K562 (cell line): ENCODE data around the gene MN1. TPM values are rescaled to one million over a fixed set of nuclear protein-coding genes. Genes with fewer than 3 reads are reported as not detected.

Experiments used
- ATAC-seq: fragments of 200-7000 bp; cut with Tn5 transposase; 3 replicates; pipeline ENCODE4 v1.9.1; 2020; ENCODE audit warnings: moderate library complexity
- BruUV-seq: library from RNA; stranded (reverse); fragments of 400-500 nt; replicated peaks from 2 replicates; lab custom pipeline; 2021; lab: Mats Ljungman, UMichigan
- CTCF ChIA-PET: fragments of 300-600 bp; formaldehyde crosslinking; extraction: SDS; loops from one replicate; lab custom pipeline; 2021; ENCODE audit warnings: low intra/inter-chr PET ratio; lab: Yijun Ruan, JAX
- POLR2A ChIA-PET: fragments of 300-600, 350-650 bp; sonication (Branson Sonifier 250); formaldehyde crosslinking; extraction: SDS; loops from one replicate; lab custom pipeline; 2021; ENCODE audit warnings: antibody characterized with exemption, inconsistent platforms; lab: Yijun Ruan, JAX
- DNase-seq, 4 experiments: peaks; one replicate each; pipeline versions ENCODE4 v3.0.0 to v3.0.0-alpha.2; 2011 to 2018; ENCODE audit warnings: low spot score in 3 of 4, mixed read lengths in 3 of 4; ENCODE audit errors: extremely low read depth in 1 of 4
- FAIRE-seq: peaks from 2 replicates; lab custom pipeline; 2011; peaks lifted over from hg19 to GRCh38; lab: Jason Lieb, UNC
- H2AFZ ChIP-seq: 2 replicates; pipeline ENCODE4 v1.6.0; 2011; ENCODE audit warnings: low read depth, low read length, control low read depth, inconsistent platforms
- H3K27ac ChIP-seq: fragments of 200-600 bp; 3 replicates; pipeline ENCODE4 v1.8.0; 2011; ENCODE audit warnings: low read depth, mild to moderate bottlenecking, control low read depth, inconsistent platforms, low read length, moderate library complexity, mixed read lengths; ENCODE audit errors: extremely low read depth
- H3K27me3 ChIP-seq, 2 experiments: fragments of 300-600 bp in 1 of 2; 2 replicates in 1 of 2; 3 replicates in 1 of 2; pipeline versions ENCODE4 v1.6.0 to v1.8.0; 2011; ENCODE audit warnings: inconsistent platforms in 2 of 2, low read length in 2 of 2, mild to moderate bottlenecking in 1 of 2, mixed read lengths in 1 of 2, moderate library complexity in 1 of 2; ENCODE audit not compliant: control insufficient read depth in 2 of 2, insufficient read depth in 2 of 2
- H3K36me3 ChIP-seq: fragments of 300-600 bp; 3 replicates; pipeline ENCODE4 v1.8.0; 2011; ENCODE audit warnings: mild to moderate bottlenecking, low read length, inconsistent platforms; ENCODE audit not compliant: control insufficient read depth, insufficient read depth
- H3K4me1 ChIP-seq, 2 experiments: fragments of 200-600 bp in 1 of 2; replicated peaks in 1 of 2; 2 replicates in 1 of 2; 3 replicates in 1 of 2; pipeline versions ENCODE4 v1.5.1 to v1.8.0; 2011; ENCODE audit warnings: inconsistent platforms in 2 of 2, low read length in 2 of 2, mild to moderate bottlenecking in 1 of 2, mixed read lengths in 1 of 2, moderate library complexity in 1 of 2; ENCODE audit not compliant: control insufficient read depth in 2 of 2, insufficient read depth in 2 of 2
- H3K4me2 ChIP-seq: 2 replicates; pipeline ENCODE4 v1.6.1; 2011; ENCODE audit warnings: low read length, control low read depth, inconsistent platforms, mixed read lengths; ENCODE audit not compliant: insufficient read depth
- H3K4me3 ChIP-seq: fragments of 200-600 bp; sonication (generic), shearing (Covaris generic); 2 replicates; pipeline ENCODE4 v1.5.1; 2016; ENCODE audit warnings: control low read depth, inconsistent platforms
- H3K79me2 ChIP-seq: fragments of 200-600 bp; 3 replicates; pipeline ENCODE4 v1.8.0; 2011; ENCODE audit warnings: low read length, inconsistent platforms; ENCODE audit not compliant: control insufficient read depth, insufficient read depth
- H3K9ac ChIP-seq, 2 experiments: 2 replicates each; pipeline versions ENCODE4 v1.6.0 to v1.6.1; 2011; ENCODE audit warnings: low read depth in 2 of 2, low read length in 2 of 2, control low read depth in 1 of 2, inconsistent platforms in 1 of 2, mild to moderate bottlenecking in 1 of 2, mixed read lengths in 1 of 2; ENCODE audit not compliant: insufficient read depth in 1 of 2
- H3K9me1 ChIP-seq: one replicate; pipeline ENCODE4 v1.6.0; 2011; ENCODE audit warnings: inconsistent platforms, mild to moderate bottlenecking, low read length, moderate library complexity; ENCODE audit not compliant: control insufficient read depth, insufficient read depth
- H3K9me3 ChIP-seq: replicated peaks from 2 replicates; pipeline ENCODE4 v1.5.1; 2011; ENCODE audit warnings: low read depth, low read length, inconsistent platforms; ENCODE audit not compliant: control insufficient read depth, insufficient read depth
- H4K20me1 ChIP-seq: replicated peaks from 2 replicates; pipeline ENCODE4 v1.6.1; 2011; ENCODE audit warnings: low read length, inconsistent platforms, mixed read lengths; ENCODE audit not compliant: control insufficient read depth, insufficient read depth
- BMI1 ChIP-seq: fragments of 150-350 bp; IDR thresholded peaks from 2 replicates; pipeline ENCODE4 v1.6.1; 2014; ENCODE audit warnings: low read length
- E4F1 ChIP-seq: fragments of 250-450 bp; sonication (Bioruptor Pico); IDR thresholded peaks from 2 replicates; pipeline ENCODE4 v1.5.0; 2021; ENCODE audit warnings: mild to moderate bottlenecking, borderline replicate concordance
- ETS2 ChIP-seq: IDR thresholded peaks from 2 replicates; pipeline ENCODE4 v1.6.1; 2016; ENCODE audit warnings: borderline replicate concordance, missing genetic modification characterization, mild to moderate bottlenecking, moderate library complexity, missing compliant biosample characterization; ENCODE audit not compliant: poor library complexity, severe bottlenecking
- IFI16 ChIP-seq: fragments of 250-450 bp; sonication (Bioruptor Pico); IDR thresholded peaks from 2 replicates; pipeline ENCODE4 v2.1.2; 2022; ENCODE audit warnings: mild to moderate bottlenecking, inconsistent platforms
- MTA1 ChIP-seq: fragments of 450-650 bp; IDR thresholded peaks from 2 replicates; pipeline ENCODE4 v1.6.1; 2017; ENCODE audit warnings: borderline replicate concordance
- NBN ChIP-seq: fragments of 450-650 bp; IDR thresholded peaks from 2 replicates; pipeline ENCODE4 v1.6.1; 2016; ENCODE audit warnings: low read depth, mild to moderate bottlenecking
- SMARCA4 ChIP-seq: fragments of 450-650 bp; IDR thresholded peaks from 2 replicates; pipeline ENCODE4 v1.6.1; 2016
- TRIM24 ChIP-seq, 2 experiments: fragments of 450-650 bp; IDR thresholded peaks; 2 replicates each; pipeline ENCODE4 v1.6.1; 2016
- ZNF507 ChIP-seq: conservative IDR thresholded peaks from 2 replicates; pipeline ENCODE4 v1.6.1; 2017; ENCODE audit warnings: missing genetic modification characterization, missing compliant biosample characterization
- ZNF511 ChIP-seq: sonication (generic); formaldehyde crosslinking; IDR thresholded peaks from 2 replicates; pipeline ENCODE4 v1.8.0; 2022; ENCODE audit warnings: mild to moderate bottlenecking, missing genetic modification reagents
- ZNF57 ChIP-seq: fragments of 450-650 bp; formaldehyde crosslinking; IDR thresholded peaks from 2 replicates; pipeline ENCODE4 v1.4.0; 2020; ENCODE audit warnings: mild to moderate bottlenecking, moderate library complexity
- ZNF583 ChIP-seq: fragments of 250-450 bp; sonication (Bioruptor Pico); IDR thresholded peaks from 2 replicates; pipeline ENCODE4 v1.4.0; 2020
- ZNF589 ChIP-seq: fragments of 200-800 bp; sonication (Bioruptor generic); IDR thresholded peaks from 2 replicates; pipeline ENCODE4 v1.6.1; 2016; ENCODE audit warnings: low read depth, missing genetic modification characterization, missing compliant biosample characterization
- WGBS: fragments of 100-300 bp; shearing (Covaris generic); methylation state at CpG from one replicate; pipeline ENCODE4 v1.1.6; 2016; ENCODE audit warnings: low coverage, mixed read lengths; ENCODE audit not compliant: insufficient coverage; ENCODE audit errors: missing lambda C conversion rate; 5-methylcytosine and 5-hydroxymethylcytosine counted together
- in situ Hi-C: fragments of 300-500 bp; cut with MboI; formaldehyde crosslinking; loops from 4 replicates; pipeline ENCODE4 v1.15.0; 2018; ENCODE audit warnings: inconsistent platforms, mixed read lengths
- intact Hi-C: fragments of 100-400 bp; cut with micrococcal nuclease; formaldehyde crosslinking; loops from 2 replicates; pipeline ENCODE4 v1.14.2; 2022
- polyA plus RNA-seq, 8 experiments: library from polyadenylated mRNA; depleted of rRNA in 4 of 8; stranded (reverse) in 5 of 8; unstranded in 3 of 8; fragments of >200 nt; fragmentation: Nextera tagmentation in 2 of 8; fragmentation: Illumina TruSeq in 1 of 8; extraction: Ambion mirVana in 2 of 8; extraction: Trizol in 1 of 8; gene quantifications; 2 replicates each; pipeline versions ENCODE4 v1.2.1 to v1.2.3, GENCODE V29; 2011 to 2014; ENCODE audit warnings: inconsistent platforms in 1 of 8, missing spikeins in 1 of 8
- total RNA-seq, 7 experiments: library from RNA; depleted of rRNA in 6 of 7; stranded (reverse); fragments of >200 nt in 6 of 7; fragmentation: Illumina TruSeq in 2 of 7; extraction: Trizol in 2 of 7; gene quantifications; 2 replicates each; pipeline versions ENCODE4 v1.2.1 to v1.2.3, GENCODE V29; 2011 to 2021; ENCODE audit warnings: low replicate concordance in 1 of 7
- TF ChIP-seq, protein P1 (sequence below): IDR thresholded peaks from 2 replicates; pipeline ENCODE4 v1.6.1; 2011; ENCODE audit warnings: borderline replicate concordance, low read depth, mild to moderate bottlenecking, moderate library complexity, low read length; ENCODE audit not compliant: insufficient read depth, poor library complexity, severe bottlenecking
- TF ChIP-seq, protein P2 (sequence below): sonication (generic); formaldehyde crosslinking; IDR thresholded peaks from 2 replicates; pipeline ENCODE4 v1.8.0; 2022; ENCODE audit warnings: missing genetic modification reagents, mild to moderate bottlenecking, borderline replicate concordance
- TF ChIP-seq, protein P3 (sequence below): fragments of 250-450 bp; sonication (Bioruptor Pico); IDR thresholded peaks from 2 replicates; pipeline ENCODE4 v1.4.0; 2020

The MN1 gene
- total and polyA plus RNA-seq, 9 of the 15 experiments (the other 6 are each of a cell fraction or from before 2014, with no cell fraction given): under 0.01 to 0.05 (median 0.03) TPM; not detected in 5

GRCh38 chr22:27825174-27825573 is 23.6 kb upstream of the MN1 start (continued):
- TF ChIP-seq, protein P1, sequence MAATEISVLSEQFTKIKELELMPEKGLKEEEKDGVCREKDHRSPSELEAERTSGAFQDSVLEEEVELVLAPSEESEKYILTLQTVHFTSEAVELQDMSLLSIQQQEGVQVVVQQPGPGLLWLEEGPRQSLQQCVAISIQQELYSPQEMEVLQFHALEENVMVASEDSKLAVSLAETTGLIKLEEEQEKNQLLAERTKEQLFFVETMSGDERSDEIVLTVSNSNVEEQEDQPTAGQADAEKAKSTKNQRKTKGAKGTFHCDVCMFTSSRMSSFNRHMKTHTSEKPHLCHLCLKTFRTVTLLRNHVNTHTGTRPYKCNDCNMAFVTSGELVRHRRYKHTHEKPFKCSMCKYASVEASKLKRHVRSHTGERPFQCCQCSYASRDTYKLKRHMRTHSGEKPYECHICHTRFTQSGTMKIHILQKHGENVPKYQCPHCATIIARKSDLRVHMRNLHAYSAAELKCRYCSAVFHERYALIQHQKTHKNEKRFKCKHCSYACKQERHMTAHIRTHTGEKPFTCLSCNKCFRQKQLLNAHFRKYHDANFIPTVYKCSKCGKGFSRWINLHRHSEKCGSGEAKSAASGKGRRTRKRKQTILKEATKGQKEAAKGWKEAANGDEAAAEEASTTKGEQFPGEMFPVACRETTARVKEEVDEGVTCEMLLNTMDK: peak; percentile 49
- TF ChIP-seq ZNF583 (CRISPR knock-in tag): no peak
- TF ChIP-seq SMARCA4: no peak
- no peak for TF ChIP-seq ZNF57 (CRISPR knock-in tag)
- no peak for TF ChIP-seq IFI16 (CRISPR knock-in tag)
- no peak for TF ChIP-seq ZNF507 (tag)

DNA sequence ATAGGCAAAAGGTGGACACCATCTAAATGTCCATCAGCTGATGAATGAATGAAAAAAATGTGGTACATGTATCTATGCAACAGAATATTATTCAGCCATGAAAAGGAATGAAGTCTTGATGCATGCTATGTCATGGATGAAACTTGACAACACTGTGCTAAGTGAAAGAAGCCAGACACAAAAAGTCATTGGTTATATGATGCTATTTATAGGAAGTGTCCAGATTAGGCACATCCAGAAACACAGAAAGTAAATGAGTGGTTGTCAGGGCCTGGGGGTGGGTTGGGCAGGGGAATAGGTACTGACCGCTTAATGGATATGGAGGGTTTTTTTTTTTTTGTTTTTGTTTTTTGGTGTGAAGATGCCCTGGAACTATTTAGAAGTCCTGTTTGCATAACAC is 21.7 kb upstream of the MN1 start:
- Histone ChIP-seq H3K27me3 (no peaks in the 10 kb centered on the region; a peak in 1 of 5 replicates), H3K27ac (no peak overlapping the region), H3K9me1 (no peaks in the 10 kb centered on the region), H3K4me1 (no peaks in the 10 kb centered on the region), H3K4me3 (no peak overlapping the region), H4K20me1 (no peaks in the 10 kb centered on the region), H2AFZ (no peak overlapping the region), H3K9me3 (no peaks in the 10 kb centered on the region), H3K4me2 (no peak overlapping the region), H3K9ac (no peak overlapping the region), H3K79me2 (no peaks in the 10 kb centered on the region), H3K36me3 (no peaks in the 10 kb centered on the region)
- intact Hi-C loops: no loop called here
- ChIA-PET POLR2A (no interaction called here), CTCF (no interaction called here)
- no peak for DNase-seq
- no peak for FAIRE-seq
- in situ Hi-C loops: loop anchor here (25.0 kb wide), 2 partner anchors 411 to 1061 kb away; no protein-coding TSS in a partner anchor
- ATAC-seq: no peak
- WGBS: 33% methylated on average over 1 of the region's 1 CpG
- no TSS peak for BruUV-seq
- TF ChIP-seq ZNF511 (CRISPR knock-in tag) (no peak), BMI1 (no peak), E4F1 (CRISPR knock-in tag) (no peak), ZNF589 (no peak), MTA1 (no peak), ETS2 (tag) (no peak), NBN (no peak), TRIM24 (IDR thresholded peaks at IDR 0.05) (no peak)
- TF ChIP-seq, protein P2, sequence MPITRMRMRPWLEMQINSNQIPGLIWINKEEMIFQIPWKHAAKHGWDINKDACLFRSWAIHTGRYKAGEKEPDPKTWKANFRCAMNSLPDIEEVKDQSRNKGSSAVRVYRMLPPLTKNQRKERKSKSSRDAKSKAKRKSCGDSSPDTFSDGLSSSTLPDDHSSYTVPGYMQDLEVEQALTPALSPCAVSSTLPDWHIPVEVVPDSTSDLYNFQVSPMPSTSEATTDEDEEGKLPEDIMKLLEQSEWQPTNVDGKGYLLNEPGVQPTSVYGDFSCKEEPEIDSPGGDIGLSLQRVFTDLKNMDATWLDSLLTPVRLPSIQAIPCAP (CRISPR knock-in tag): no peak
- TF ChIP-seq, protein P3, sequence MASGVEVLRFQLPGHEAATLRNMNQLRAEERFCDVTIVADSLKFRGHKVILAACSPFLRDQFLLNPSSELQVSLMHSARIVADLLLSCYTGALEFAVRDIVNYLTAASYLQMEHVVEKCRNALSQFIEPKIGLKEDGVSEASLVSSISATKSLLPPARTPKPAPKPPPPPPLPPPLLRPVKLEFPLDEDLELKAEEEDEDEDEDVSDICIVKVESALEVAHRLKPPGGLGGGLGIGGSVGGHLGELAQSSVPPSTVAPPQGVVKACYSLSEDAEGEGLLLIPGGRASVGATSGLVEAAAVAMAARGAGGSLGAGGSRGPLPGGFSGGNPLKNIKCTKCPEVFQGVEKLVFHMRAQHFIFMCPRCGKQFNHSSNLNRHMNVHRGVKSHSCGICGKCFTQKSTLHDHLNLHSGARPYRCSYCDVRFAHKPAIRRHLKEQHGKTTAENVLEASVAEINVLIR (CRISPR knock-in tag): no peak
